Fibroblast of villous mesenchyme (primary cell): ENCODE results near the gene MID1. TPM values are rescaled to one million over a fixed set of nuclear protein-coding genes. Genes with fewer than 3 reads are reported as not detected.

ENCODE experiments used
- DNase-seq: peaks from one replicate; pipeline ENCODE4 v3.0.0-alpha.2; 2010; ENCODE audit warnings: low read depth
- H3K4me3 ChIP-seq: 2 replicates; pipeline ENCODE4 v1.5.1; 2011; ENCODE audit warnings: low read depth, mild to moderate bottlenecking, low read length
- total RNA-seq: library from RNA; depleted of rRNA; stranded (reverse); fragments of >200 nt; gene quantifications from 2 replicates; pipeline ENCODE4 v1.2.3, GENCODE V29; 2012
- TF ChIP-seq, protein P1 (sequence below): IDR thresholded peaks from 2 replicates; pipeline ENCODE4 v1.5.1; 2012; ENCODE audit warnings: low read depth, mild to moderate bottlenecking, low read length; ENCODE audit not compliant: insufficient read depth

The MID1 gene
- total RNA-seq, 1 donor, result 16.4 TPM

DNA sequence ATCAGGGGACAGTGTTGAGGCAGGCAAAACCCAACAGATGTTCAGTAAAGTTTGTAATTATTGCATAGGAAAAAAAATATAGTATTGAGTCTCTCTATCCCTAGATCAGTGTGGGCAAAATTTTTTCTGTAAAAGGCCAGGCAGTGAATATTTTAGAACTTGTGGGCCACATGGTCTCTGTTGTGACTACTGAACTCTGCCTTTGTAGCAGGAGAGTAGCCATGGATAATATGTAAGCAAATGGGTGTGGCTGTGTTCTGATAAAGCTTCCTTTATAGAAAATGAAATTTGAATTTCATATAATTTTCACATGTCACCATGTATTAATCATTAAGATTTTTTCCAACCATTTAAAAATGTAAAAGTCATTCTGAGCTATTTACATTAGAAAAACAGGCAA is 193.1 kb downstream of the MID1 start:
- TF ChIP-seq, protein P1, sequence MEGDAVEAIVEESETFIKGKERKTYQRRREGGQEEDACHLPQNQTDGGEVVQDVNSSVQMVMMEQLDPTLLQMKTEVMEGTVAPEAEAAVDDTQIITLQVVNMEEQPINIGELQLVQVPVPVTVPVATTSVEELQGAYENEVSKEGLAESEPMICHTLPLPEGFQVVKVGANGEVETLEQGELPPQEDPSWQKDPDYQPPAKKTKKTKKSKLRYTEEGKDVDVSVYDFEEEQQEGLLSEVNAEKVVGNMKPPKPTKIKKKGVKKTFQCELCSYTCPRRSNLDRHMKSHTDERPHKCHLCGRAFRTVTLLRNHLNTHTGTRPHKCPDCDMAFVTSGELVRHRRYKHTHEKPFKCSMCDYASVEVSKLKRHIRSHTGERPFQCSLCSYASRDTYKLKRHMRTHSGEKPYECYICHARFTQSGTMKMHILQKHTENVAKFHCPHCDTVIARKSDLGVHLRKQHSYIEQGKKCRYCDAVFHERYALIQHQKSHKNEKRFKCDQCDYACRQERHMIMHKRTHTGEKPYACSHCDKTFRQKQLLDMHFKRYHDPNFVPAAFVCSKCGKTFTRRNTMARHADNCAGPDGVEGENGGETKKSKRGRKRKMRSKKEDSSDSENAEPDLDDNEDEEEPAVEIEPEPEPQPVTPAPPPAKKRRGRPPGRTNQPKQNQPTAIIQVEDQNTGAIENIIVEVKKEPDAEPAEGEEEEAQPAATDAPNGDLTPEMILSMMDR, result no peak
- DNase-seq, result no peak
- no peak overlapping the region for H3K4me3 ChIP-seq

DNA sequence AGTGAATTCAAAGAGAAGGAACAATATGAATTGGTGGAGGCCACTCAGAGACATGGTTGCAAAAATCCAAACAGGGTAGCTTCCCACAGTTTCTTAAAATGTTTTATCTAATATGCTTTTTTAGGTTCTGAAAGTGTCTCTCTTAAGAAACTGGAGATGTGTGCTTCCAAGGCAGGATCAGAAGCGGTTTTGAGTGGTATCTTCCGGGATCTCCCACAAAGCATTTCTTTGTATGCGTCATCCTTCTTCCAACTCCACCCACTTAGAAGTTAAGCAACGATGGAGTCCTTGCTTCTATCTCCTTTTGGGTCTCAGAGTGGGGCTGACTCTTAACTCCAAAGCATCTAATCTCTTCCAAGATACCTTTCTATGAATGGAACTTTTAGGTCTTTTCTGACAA is 196.7 kb downstream of the MID1 start:
- TF ChIP-seq, protein P1, result no peak
- DNase-seq, result no peak
- H3K4me3 ChIP-seq, result no peak overlapping the region

DNA sequence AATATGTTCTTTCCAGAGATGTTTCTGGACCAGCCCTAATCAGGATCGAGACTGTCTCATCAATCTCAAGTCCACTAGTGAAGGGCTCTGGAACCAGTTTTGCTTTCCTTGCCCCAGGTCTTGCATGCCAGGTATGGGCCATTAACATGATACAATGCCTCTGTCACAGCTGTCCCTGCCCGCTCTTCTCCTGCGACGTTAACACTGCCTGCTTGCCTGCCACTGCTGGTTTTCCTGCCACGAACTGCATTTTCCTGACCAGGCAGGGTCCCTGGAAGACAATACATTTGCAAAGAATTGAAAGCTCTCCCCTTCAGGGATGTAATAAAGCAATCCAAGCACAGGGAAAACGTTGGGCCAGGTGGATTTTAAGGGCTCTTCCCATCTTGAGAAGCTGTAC is 200.3 kb downstream of the MID1 start:
- H3K4me3 ChIP-seq, result no peak overlapping the region
- TF ChIP-seq, protein P1, result no peak
- no peak for DNase-seq

DNA sequence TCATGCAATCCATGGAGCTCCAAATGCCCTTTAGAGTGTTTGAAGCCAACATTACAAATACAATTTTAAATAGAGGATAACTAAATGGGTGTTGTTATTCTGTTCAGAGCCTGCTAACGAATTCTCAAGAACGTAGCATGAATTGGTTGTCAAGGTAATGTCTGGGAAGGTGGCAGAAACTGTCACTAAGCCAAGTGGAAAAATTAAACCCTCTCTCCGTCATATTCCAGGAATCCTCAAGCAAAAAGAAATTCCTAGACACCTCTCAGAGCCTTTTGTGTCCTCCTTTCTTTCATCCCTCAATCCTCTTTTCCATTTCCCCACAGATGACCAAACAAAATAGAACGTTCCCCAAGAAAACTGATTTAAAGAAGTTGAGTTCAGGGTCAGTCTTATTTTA is 204.0 kb downstream of the MID1 start:
- no peak for DNase-seq
- TF ChIP-seq, protein P1, result no peak
- no peak overlapping the region for H3K4me3 ChIP-seq

DNA sequence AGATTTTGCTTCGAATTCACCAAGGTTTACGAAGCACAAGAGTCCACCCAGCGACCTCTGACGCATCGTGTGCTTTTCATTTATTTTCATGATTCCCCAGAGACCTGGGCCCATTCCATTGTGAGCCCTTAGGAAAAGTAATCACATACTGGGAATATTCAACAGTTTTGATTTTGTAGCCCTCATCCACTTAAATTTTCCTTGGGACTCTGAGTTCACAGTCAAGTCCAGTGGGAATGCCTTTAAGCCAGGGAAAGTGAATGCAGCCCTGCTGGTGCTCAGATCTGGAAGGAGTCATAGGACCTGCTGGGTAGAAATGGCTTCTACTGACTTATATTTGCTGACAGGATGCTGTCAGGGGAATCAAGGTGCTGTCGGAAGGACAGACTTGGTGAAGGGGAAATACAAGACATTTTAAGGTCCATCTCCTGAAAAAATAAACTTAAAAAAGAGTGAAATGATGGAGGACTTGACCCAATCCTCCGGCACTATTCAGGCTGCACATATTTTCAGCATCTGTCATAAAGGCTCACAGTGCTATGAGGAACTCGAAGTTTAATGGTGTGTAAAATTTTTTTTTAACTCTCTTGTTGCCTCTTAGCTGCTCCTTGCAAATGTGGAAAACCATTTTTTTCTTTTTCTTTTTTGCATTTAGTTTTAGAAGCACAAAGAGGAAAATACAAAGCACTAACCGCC is 204.9 kb downstream of the MID1 start:
- TF ChIP-seq, protein P1, result no peak
- H3K4me3 ChIP-seq, result no peak overlapping the region
- DNase-seq, result peak; percentile 37

DNA sequence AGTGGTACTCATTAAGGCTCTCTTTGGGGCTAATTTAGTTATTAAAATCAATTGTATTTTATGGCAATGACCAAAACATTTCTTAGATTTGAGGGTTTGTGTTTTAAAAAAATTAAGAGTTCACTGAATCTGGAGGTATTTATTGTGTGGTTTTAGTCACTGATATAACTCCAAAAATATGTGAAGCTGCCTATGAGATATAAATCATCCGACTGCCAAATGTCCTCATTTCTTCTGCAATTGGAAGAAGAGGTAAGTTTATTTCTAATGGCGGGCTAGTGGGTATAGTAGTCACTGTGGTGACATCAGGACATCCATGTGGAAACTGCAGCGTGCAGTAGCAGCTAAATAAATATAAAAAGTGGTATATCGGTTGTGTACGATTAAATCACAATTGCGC is 205.5 kb downstream of the MID1 start:
- no peak overlapping the region for H3K4me3 ChIP-seq
- TF ChIP-seq, protein P1, result no peak
- DNase-seq, result peak; percentile 36
